ENCODE results near the gene MACF1.

DNA sequence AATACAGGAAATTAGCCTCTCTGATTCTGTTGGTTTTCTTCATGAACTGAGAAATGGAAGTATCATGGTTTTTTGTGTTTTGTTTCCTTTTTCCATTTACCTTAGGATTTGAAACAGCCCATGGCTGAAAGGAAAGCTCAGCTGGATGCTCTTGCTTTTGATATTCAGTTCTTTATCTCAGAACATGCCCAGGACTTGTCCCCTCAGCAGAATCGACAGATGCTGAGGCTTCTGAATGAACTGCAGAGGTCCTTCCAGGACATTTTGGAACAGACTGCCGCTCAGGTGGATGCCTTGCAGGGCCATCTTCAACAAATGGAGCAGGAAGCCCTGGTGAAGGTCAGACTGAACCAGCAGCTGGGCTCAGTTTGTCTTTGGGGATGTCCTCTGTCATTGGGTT is 142.4 kb downstream of the MACF1 start:
- TF ChIP-seq, protein P1, sequence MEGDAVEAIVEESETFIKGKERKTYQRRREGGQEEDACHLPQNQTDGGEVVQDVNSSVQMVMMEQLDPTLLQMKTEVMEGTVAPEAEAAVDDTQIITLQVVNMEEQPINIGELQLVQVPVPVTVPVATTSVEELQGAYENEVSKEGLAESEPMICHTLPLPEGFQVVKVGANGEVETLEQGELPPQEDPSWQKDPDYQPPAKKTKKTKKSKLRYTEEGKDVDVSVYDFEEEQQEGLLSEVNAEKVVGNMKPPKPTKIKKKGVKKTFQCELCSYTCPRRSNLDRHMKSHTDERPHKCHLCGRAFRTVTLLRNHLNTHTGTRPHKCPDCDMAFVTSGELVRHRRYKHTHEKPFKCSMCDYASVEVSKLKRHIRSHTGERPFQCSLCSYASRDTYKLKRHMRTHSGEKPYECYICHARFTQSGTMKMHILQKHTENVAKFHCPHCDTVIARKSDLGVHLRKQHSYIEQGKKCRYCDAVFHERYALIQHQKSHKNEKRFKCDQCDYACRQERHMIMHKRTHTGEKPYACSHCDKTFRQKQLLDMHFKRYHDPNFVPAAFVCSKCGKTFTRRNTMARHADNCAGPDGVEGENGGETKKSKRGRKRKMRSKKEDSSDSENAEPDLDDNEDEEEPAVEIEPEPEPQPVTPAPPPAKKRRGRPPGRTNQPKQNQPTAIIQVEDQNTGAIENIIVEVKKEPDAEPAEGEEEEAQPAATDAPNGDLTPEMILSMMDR (conservative IDR thresholded peaks at IDR 0.05 in 1 of 2, IDR thresholded peaks at IDR 0.05 in 1 of 2; ENCODE audit: extremely low read depth in 1 of 2, insufficient read depth in 1 of 2, low read depth in 1 of 2, low read length in 2 of 2): no peak
- no peak for TF ChIP-seq EZH2 (IDR thresholded peaks at IDR 0.05; ENCODE audit: borderline replicate concordance, low read length)
